Measurements from ENCODE around the gene LHFPL2. TPM values are rescaled to one million over a fixed set of nuclear protein-coding genes. Genes with fewer than 3 reads are reported as not detected.

LHFPL2 gene
- total and polyA plus RNA-seq, 2 experiments from 2014 or later = 10.6 to 50.8 TPM

DNA sequence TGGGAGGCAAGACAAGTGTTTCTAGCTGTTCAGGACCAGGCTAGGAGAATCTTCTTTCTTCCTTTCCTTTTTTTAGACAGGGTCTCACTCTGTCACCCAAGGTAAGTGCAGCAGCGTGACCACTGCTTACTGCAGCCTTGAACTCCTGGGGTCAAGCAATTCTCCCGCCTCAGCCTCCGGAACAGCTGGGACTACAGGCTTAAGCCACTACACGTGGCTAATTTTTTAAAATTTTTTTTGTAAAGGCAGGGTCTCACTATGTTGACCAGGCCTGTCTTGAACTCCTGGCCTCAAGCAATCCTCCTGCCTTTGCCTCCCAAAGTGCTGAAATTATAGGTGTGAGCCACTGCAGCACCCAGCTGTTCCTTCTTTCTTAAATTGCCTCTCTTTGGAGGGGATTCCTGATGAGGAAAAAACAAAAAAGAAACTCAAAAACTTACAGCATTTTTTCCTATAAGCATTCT lies 53.1 kb downstream of the LHFPL2 start:
- H3K4me1 Mint-ChIP-seq = peaks cover 68% of the 10 kb centered on the region
- TF ChIP-seq STAT1 (IDR thresholded peaks at IDR 0.05; ENCODE audit: unreplicated experiment) (no peak), EZH2 (IDR thresholded peaks at IDR 0.05; ENCODE audit: low read depth, unreplicated experiment) (no peak)
- TF ChIP-seq, protein P1, sequence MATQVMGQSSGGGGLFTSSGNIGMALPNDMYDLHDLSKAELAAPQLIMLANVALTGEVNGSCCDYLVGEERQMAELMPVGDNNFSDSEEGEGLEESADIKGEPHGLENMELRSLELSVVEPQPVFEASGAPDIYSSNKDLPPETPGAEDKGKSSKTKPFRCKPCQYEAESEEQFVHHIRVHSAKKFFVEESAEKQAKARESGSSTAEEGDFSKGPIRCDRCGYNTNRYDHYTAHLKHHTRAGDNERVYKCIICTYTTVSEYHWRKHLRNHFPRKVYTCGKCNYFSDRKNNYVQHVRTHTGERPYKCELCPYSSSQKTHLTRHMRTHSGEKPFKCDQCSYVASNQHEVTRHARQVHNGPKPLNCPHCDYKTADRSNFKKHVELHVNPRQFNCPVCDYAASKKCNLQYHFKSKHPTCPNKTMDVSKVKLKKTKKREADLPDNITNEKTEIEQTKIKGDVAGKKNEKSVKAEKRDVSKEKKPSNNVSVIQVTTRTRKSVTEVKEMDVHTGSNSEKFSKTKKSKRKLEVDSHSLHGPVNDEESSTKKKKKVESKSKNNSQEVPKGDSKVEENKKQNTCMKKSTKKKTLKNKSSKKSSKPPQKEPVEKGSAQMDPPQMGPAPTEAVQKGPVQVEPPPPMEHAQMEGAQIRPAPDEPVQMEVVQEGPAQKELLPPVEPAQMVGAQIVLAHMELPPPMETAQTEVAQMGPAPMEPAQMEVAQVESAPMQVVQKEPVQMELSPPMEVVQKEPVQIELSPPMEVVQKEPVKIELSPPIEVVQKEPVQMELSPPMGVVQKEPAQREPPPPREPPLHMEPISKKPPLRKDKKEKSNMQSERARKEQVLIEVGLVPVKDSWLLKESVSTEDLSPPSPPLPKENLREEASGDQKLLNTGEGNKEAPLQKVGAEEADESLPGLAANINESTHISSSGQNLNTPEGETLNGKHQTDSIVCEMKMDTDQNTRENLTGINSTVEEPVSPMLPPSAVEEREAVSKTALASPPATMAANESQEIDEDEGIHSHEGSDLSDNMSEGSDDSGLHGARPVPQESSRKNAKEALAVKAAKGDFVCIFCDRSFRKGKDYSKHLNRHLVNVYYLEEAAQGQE (IDR thresholded peaks at IDR 0.05; ENCODE audit: unreplicated experiment) = no peak
- no peak overlapping the region for H3K27ac ChIP-seq (ENCODE audit: low read depth)

DNA sequence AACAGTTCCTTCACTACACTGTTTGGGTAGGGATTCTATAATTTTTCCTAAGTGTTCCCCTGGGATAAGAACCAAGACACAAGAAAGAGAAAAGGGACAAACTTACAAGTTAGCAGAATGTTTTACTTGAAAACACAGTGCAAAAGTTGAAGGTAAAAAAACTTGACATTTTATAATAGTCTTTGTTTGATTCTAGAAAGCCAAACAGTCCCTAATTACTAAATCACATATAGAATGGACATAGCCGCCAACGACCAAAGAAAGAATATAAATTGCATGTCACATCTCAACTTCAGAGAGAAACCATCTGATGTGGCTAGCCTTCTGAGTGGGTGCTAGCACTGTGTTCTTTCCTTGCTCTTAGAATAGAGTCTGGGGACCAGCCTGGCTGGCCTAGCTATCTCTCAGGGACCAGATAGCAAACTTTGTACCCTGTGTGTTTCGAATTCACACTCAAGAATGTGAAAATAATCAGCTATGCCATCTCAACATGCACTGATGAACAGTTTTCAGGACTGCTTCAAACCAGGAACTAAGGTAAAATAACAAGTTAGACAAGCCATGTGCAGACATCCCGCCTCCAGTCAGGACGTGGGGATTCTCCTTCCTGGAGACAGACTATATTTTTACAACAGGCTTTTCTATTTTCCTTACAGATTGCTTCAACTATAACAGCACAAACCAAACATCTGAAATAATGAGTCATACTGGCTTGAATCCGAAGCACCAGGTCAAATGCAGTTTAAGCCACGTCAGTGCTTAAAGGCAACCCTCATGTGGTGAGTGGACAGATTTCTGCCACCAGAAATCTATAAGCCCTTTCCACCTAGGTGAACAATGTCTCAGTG lies 53.7 kb downstream of the LHFPL2 start:
- Histone ChIP-seq H3K27me3 (ENCODE audit: insufficient read depth) (no peaks in the 10 kb centered on the region), H4K20me1 (replicated peaks; ENCODE audit: insufficient read depth) (peaks cover 12% of the 10 kb centered on the region; the same call in 1 of the 2 replicates), H3K4me2 (no peak overlapping the region), H2AFZ (no peak overlapping the region), H3K4me1 (ENCODE audit: insufficient read depth) (peaks cover 36% of the 10 kb centered on the region), H3F3A (replicated peaks; ENCODE audit: low read depth) (no peaks in the 10 kb centered on the region), H3K36me3 (ENCODE audit: insufficient read depth) (no peaks in the 10 kb centered on the region), H3K9me2 (ENCODE audit: insufficient read depth) (0 out of 2 replicates have a peak, but pooled peaks cover 3% of the 10 kb centered on the region), H3K27ac (ENCODE audit: low read depth) (no peak overlapping the region), H3K4me3 (no peak overlapping the region), H3K79me2 (replicated peaks; ENCODE audit: insufficient read depth) (peaks cover 84% of the 10 kb centered on the region)
- H3K4me1 Mint-ChIP-seq = peaks cover 68% of the 10 kb centered on the region
- ATAC-seq = no peak
- no peak overlapping the region for H3K27ac Mint-ChIP-seq
- H3K36me3 Mint-ChIP-seq (ENCODE audit: low read depth) = peaks cover 7% of the 10 kb centered on the region
- TF ChIP-seq POLR2AphosphoS5 (IDR thresholded peaks at IDR 0.05; ENCODE audit: low read depth) (no peak), EZH2phosphoT487 (IDR thresholded peaks at IDR 0.05; ENCODE audit: unreplicated experiment) (no peak), NANOG (IDR thresholded peaks at IDR 0.05; ENCODE audit: borderline replicate concordance) (no peak), JUNB (IDR thresholded peaks at IDR 0.05; ENCODE audit: unreplicated experiment) (no peak), STAT1 (IDR thresholded peaks at IDR 0.05; ENCODE audit: unreplicated experiment) (no peak)
- TF ChIP-seq, protein P2, sequence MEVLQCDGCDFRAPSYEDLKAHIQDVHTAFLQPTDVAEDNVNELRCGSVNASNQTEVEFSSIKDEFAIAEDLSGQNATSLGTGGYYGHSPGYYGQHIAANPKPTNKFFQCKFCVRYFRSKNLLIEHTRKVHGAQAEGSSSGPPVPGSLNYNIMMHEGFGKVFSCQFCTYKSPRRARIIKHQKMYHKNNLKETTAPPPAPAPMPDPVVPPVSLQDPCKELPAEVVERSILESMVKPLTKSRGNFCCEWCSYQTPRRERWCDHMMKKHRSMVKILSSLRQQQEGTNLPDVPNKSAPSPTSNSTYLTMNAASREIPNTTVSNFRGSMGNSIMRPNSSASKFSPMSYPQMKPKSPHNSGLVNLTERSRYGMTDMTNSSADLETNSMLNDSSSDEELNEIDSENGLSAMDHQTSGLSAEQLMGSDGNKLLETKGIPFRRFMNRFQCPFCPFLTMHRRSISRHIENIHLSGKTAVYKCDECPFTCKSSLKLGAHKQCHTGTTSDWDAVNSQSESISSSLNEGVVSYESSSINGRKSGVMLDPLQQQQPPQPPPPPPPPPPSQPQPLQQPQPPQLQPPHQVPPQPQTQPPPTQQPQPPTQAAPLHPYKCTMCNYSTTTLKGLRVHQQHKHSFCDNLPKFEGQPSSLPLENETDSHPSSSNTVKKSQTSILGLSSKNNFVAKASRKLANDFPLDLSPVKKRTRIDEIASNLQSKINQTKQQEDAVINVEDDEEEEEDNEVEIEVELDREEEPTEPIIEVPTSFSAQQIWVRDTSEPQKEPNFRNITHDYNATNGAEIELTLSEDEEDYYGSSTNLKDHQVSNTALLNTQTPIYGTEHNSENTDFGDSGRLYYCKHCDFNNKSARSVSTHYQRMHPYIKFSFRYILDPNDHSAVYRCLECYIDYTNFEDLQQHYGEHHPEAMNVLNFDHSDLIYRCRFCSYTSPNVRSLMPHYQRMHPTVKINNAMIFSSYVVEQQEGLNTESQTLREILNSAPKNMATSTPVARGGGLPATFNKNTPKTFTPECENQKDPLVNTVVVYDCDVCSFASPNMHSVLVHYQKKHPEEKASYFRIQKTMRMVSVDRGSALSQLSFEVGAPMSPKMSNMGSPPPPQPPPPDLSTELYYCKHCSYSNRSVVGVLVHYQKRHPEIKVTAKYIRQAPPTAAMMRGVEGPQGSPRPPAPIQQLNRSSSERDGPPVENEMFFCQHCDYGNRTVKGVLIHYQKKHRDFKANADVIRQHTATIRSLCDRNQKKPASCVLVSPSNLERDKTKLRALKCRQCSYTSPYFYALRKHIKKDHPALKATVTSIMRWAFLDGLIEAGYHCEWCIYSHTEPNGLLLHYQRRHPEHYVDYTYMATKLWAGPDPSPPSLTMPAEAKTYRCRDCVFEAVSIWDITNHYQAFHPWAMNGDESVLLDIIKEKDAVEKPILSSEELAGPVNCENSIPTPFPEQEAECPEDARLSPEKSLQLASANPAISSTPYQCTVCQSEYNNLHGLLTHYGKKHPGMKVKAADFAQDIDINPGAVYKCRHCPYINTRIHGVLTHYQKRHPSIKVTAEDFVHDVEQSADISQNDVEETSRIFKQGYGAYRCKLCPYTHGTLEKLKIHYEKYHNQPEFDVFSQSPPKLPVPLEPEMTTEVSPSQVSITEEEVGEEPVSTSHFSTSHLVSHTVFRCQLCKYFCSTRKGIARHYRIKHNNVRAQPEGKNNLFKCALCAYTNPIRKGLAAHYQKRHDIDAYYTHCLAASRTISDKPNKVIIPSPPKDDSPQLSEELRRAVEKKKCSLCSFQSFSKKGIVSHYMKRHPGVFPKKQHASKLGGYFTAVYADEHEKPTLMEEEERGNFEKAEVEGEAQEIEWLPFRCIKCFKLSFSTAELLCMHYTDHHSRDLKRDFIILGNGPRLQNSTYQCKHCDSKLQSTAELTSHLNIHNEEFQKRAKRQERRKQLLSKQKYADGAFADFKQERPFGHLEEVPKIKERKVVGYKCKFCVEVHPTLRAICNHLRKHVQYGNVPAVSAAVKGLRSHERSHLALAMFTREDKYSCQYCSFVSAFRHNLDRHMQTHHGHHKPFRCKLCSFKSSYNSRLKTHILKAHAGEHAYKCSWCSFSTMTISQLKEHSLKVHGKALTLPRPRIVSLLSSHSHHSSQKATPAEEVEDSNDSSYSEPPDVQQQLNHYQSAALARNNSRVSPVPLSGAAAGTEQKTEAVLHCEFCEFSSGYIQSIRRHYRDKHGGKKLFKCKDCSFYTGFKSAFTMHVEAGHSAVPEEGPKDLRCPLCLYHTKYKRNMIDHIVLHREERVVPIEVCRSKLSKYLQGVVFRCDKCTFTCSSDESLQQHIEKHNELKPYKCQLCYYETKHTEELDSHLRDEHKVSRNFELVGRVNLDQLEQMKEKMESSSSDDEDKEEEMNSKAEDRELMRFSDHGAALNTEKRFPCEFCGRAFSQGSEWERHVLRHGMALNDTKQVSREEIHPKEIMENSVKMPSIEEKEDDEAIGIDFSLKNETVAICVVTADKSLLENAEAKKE (CRISPR knock-in tag; IDR thresholded peaks at IDR 0.05) = no peak
- H3K9me3 Mint-ChIP-seq = no peaks in the 10 kb centered on the region
- H3K27me3 Mint-ChIP-seq (ENCODE audit: insufficient read depth, low read depth, poor library complexity) = no peaks in the 10 kb centered on the region
- H3K4me3 Mint-ChIP-seq = no peak overlapping the region
- DNase-seq (ENCODE audit: low spot score) = no peak

More for the DNA sequence above, 53.1 kb downstream of the LHFPL2 start:
- no peak overlapping the region for H3K27ac Mint-ChIP-seq
- H3K4me2 ChIP-seq = no peak overlapping the region
- H3K36me3 Mint-ChIP-seq (ENCODE audit: low read depth) = peaks cover under 1% of the 10 kb centered on the region; the same call in 2 of the 3 replicates
- ATAC-seq = no peak
- H3F3A ChIP-seq (replicated peaks; ENCODE audit: low read depth) = no peaks in the 10 kb centered on the region
- no peaks in the 10 kb centered on the region for H3K36me3 ChIP-seq (ENCODE audit: insufficient read depth)
- H3K79me2 ChIP-seq (replicated peaks; ENCODE audit: insufficient read depth) = peaks cover 84% of the 10 kb centered on the region
- no peaks in the 10 kb centered on the region for H3K27me3 Mint-ChIP-seq (ENCODE audit: insufficient read depth, low read depth, poor library complexity)
- 0 out of 2 replicates have a peak, but pooled peaks cover 3% of the 10 kb centered on the region for H3K9me2 ChIP-seq (ENCODE audit: insufficient read depth)
- H2AFZ ChIP-seq = no peak overlapping the region
- no peaks in the 10 kb centered on the region for H3K27me3 ChIP-seq (ENCODE audit: insufficient read depth)
- H3K4me3 Mint-ChIP-seq = no peak overlapping the region
- H3K4me3 ChIP-seq = no peak overlapping the region
- no peaks in the 10 kb centered on the region for H3K9me3 Mint-ChIP-seq
- H4K20me1 ChIP-seq (replicated peaks; ENCODE audit: insufficient read depth) = peaks cover 12% of the 10 kb centered on the region; the same call in 1 of the 2 replicates
- no peak for DNase-seq (ENCODE audit: low spot score)
- H3K4me1 ChIP-seq (ENCODE audit: insufficient read depth) = peaks cover 36% of the 10 kb centered on the region
